Psoas muscle (tissue), 8 donors: ENCODE data around the gene KRT35. TPM values are rescaled to one million over a fixed set of nuclear protein-coding genes. Genes with fewer than 3 reads are reported as not detected.

ENCODE experiments used
- ATAC-seq, 4 donors: fragments of 200-7000 bp; cut with Tn5 transposase; one replicate each; pipeline ENCODE4 v1.9.1; 2020; ENCODE audit warnings: moderate library complexity in 3 of 4, mild to moderate bottlenecking in 2 of 4
- DNase-seq, 2 donors: peaks; one replicate each; pipeline ENCODE4 v3.0.0-alpha.2; 2020
- H3K27ac ChIP-seq: fragments of 200-600 bp; one replicate; pipeline ENCODE4 v1.8.0; 2022
- H3K27me3 ChIP-seq, 3 donors: fragments of 200-600 bp in 1 of 3; one replicate each; pipeline versions ENCODE4 v1.6.1 to v1.8.0; 2013 to 2022; ENCODE audit warnings: low read length in 2 of 3, mild to moderate bottlenecking in 2 of 3, moderate library complexity in 1 of 3; ENCODE audit not compliant: insufficient read depth in 3 of 3
- H3K36me3 ChIP-seq, 2 donors: fragments of 200-600 bp in 1 of 2; one replicate each; pipeline versions ENCODE4 v1.6.1 to v1.8.0; 2013 to 2022; ENCODE audit warnings: low read depth in 1 of 2, mild to moderate bottlenecking in 1 of 2, moderate library complexity in 1 of 2; ENCODE audit not compliant: insufficient read depth in 1 of 2
- H3K4me1 ChIP-seq: fragments of 200-600 bp; one replicate; pipeline ENCODE4 v1.8.0; 2022
- H3K4me3 ChIP-seq: fragments of 200-600 bp; one replicate; pipeline ENCODE4 v1.8.0; 2022; ENCODE audit warnings: mild to moderate bottlenecking
- H3K9me3 ChIP-seq: fragments of 200-600 bp; one replicate; pipeline ENCODE4 v1.8.0; 2022
- WGBS, 3 donors: extraction: QIAGEN DNeasy Blood & Tissue Kit; methylation state at CpG; one replicate each; pipeline versions ENCODE4 v1.1.6 to v1.1.7; 2013; 5-methylcytosine and 5-hydroxymethylcytosine counted together
- intact Hi-C, 2 donors: fragments of 100-400 bp; cut with DNase I; formaldehyde crosslinking; loops; one replicate each; pipeline versions ENCODE4 v1.11.0 to v1.14.2; 2022
- polyA plus RNA-seq, 3 donors: library from polyadenylated mRNA; stranded (reverse); fragments of 200-250 nt; gene quantifications; one replicate each; pipeline ENCODE4 v1.2.3, GENCODE V29; 2013
- total RNA-seq, 4 donors: library from RNA; stranded (reverse); fragmentation: NEBNext Ultra II Directional in 2 of 4; extraction: Animal tissue kit (Norgen Biotek cat#: 25700) in 2 of 4; gene quantifications; one replicate each; pipeline versions ENCODE4 v1.2.1 to v1.2.4, GENCODE V29; 2021 to 2023
- TF ChIP-seq, protein P1 (sequence below): fragments of 200-600 bp; IDR thresholded peaks from one replicate; pipeline ENCODE4 v1.8.0; 2022; ENCODE audit warnings: antibody characterized with exemption
- donor health status: healthy with polysubstance abuse.
- donor health status: DM: no; HTN: no; CAD: no; lungs with moderate emphysema.
- donor health status: Bipolar disorder and iron deficiency.
- donor health status: healthy.
- donor health status: DM: yes; HTN: yes; CAD: no.
- donor health status: DM: no; HTN: no; CAD: no.
- donor health status: DM: no; HTN: no; CAD: no.
- donor health status: DM: yes; HTN: yes; CAD: no.

KRT35 gene
- total and polyA plus RNA-seq, 7 donors, result not detected

DNA sequence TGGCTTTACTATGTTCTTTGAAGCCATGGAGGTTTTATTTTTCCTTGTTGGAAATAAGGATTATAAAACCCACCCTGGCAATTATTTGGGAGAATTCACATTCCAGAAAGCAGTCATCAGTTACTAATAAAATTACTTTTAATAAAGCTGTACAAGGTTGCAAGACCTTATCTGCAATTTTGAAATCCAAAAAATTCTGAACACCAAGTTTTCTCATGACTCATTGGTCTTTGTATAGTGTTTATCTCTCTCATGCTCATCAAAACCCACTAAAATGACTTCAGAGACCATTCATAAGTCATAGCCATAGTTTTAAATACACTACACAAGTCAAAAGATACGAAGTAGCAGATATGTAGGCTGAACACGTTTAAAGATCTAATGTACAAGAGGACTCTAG is 34.1 kb downstream of the KRT35 start:
- Histone ChIP-seq H3K36me3 (no peaks in the 10 kb centered on the region), H3K27me3 (peaks cover 0 to 3% (median 2%) of the 10 kb centered on the region in 3 donors), H3K27ac (no peak overlapping the region), H3K9me3 (no peaks in the 10 kb centered on the region), H3K4me3 (no peak overlapping the region), H3K4me1 (no peaks in the 10 kb centered on the region)
- 59 to 86% (median 76%) methylated on average over 2 of the region's 2 CpGs for WGBS, 3 donors
- no peak for DNase-seq
- intact Hi-C loops, result no loop called here
- no peak for ATAC-seq
- TF ChIP-seq, protein P1, sequence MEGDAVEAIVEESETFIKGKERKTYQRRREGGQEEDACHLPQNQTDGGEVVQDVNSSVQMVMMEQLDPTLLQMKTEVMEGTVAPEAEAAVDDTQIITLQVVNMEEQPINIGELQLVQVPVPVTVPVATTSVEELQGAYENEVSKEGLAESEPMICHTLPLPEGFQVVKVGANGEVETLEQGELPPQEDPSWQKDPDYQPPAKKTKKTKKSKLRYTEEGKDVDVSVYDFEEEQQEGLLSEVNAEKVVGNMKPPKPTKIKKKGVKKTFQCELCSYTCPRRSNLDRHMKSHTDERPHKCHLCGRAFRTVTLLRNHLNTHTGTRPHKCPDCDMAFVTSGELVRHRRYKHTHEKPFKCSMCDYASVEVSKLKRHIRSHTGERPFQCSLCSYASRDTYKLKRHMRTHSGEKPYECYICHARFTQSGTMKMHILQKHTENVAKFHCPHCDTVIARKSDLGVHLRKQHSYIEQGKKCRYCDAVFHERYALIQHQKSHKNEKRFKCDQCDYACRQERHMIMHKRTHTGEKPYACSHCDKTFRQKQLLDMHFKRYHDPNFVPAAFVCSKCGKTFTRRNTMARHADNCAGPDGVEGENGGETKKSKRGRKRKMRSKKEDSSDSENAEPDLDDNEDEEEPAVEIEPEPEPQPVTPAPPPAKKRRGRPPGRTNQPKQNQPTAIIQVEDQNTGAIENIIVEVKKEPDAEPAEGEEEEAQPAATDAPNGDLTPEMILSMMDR, result no peak

DNA sequence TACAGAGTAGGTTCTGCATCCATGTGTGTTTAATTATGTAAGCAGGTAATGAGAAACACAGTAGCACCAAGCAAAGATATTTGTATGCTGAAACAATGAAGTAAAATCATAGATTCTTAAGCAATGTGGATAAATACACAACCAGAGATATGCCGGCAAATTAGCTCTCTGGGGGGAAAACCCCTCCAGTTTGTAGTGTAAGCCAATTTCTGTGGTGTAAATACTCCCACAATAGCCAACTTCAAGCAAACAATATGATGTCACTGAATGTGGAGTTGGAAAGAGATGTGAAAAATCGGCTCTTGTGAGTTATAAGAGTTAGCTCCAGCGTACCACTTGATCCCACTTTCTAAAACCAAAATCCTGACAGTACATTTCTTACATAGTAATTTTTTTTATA is 36.3 kb downstream of the KRT35 start:
- Histone ChIP-seq H3K4me1 (no peaks in the 10 kb centered on the region), H3K9me3 (no peaks in the 10 kb centered on the region), H3K4me3 (no peak overlapping the region), H3K27ac (no peak overlapping the region), H3K36me3 (no peaks in the 10 kb centered on the region), H3K27me3 (peaks cover 0 to 3% (median 2%) of the 10 kb centered on the region in 3 donors)
- no peak for ATAC-seq
- TF ChIP-seq, protein P1, result no peak
- no peak for DNase-seq
- intact Hi-C loops, result no loop called here
- WGBS, 3 donors, result 56 to 72% (median 72%) methylated on average over 3 of the region's 3 CpGs

DNA sequence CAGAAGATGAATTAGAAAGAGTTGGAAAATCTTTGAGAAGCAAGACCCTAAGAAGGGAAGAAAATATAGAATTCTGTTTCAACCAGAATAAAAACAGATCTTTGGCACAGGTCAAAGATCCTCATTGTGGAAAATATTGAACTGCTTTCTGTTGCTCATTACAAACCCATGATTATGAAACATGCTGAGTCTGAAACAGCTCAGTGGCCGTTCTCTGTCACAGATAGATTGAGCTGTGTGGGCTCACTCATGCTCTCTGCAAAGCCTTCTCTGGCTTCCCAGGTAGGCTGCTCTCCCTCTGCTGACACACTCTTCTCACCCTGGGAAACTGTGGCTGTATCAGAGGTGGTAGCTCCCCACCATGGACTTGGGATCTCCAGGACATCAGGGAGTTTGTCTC is 36.8 kb downstream of the KRT35 start:
- H3K4me1 ChIP-seq, result no peaks in the 10 kb centered on the region
- H3K9me3 ChIP-seq, result no peaks in the 10 kb centered on the region
- H3K27ac ChIP-seq, result no peak overlapping the region
- DNase-seq (no peak), ATAC-seq (no peak)
- WGBS, 3 donors, result 65 to 75% (median 75%) methylated on average over 1 of the region's 1 CpG
- TF ChIP-seq, protein P1, result no peak
- peaks cover 0 to 3% (median 2%) of the 10 kb centered on the region in 3 donors for H3K27me3 ChIP-seq
- intact Hi-C loops, result no loop called here
- no peaks in the 10 kb centered on the region for H3K36me3 ChIP-seq
- H3K4me3 ChIP-seq, result no peak overlapping the region

DNA sequence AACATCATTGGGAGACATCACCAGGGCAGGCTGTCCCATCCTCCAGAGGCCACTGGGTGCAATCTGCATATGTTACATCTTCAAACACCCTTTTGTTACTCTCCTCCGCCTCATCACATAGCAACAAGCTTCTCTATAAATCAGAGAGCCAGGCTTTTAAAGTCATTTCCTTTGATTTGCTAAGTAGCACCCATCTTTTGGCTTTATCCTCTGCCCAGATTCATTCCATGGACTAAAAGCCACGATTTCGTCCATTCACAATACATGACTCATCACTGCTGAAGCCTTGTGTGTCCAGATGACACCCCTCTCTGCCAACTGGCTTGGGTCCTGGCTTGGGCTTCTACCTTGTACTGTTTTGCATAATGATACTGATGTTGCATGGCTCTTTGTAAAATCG is 38.2 kb downstream of the KRT35 start:
- no peaks in the 10 kb centered on the region for H3K36me3 ChIP-seq
- no peak for DNase-seq
- H3K4me3 ChIP-seq, result no peak overlapping the region
- H3K9me3 ChIP-seq, result no peaks in the 10 kb centered on the region
- intact Hi-C loops, result no loop called here
- no peak for ATAC-seq
- 57 to 64% (median 62%) methylated on average over 4 of the region's 4 CpGs for WGBS, 3 donors
- H3K27me3 ChIP-seq, result peaks cover 0 to 4% (median 3%) of the 10 kb centered on the region in 3 donors
- H3K4me1 ChIP-seq, result no peaks in the 10 kb centered on the region
- TF ChIP-seq, protein P1, result no peak
- H3K27ac ChIP-seq, result no peak overlapping the region

DNA sequence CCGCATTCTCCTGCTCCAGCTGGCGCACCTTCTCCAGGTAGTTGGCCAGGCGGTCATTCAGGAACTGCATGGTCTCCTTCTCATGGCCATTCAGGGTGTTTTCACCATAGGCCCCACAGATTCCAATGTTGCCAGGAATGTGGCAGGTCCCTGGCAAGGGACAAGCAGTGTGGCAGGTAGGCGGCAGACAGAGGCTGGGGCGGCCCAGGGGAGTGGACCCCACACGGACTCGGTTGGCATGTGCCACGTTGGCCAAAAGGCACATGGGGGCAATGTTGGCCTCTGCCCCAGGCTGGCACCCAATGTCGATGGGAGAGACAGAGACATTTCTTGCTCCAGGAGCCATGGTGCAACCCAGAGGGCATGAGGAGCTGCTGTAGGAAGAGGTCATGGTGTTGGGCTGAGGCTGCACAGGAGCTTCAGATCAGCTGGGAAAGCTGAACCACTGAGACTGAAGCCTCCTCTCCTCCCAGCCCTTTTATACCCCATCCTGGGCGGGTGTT is 40.4 kb downstream of the KRT35 start, which contains the start of gene KRT38:
KRT38 (minus strand) TSS at position 453 of the 503 bp plus-strand sequence; CDS start at position 391, 62 bp downstream.
- no peak within 1 kb of the TSS for H3K4me3 ChIP-seq
- intact Hi-C loops, result no loop called here
- DNase-seq (no peak), ATAC-seq (no peak)
- H3K27ac ChIP-seq, result no peak within 1 kb of the TSS
- no peaks in the 10 kb centered on the region for H3K36me3 ChIP-seq
- no peaks in the 10 kb centered on the region for H3K9me3 ChIP-seq
- H3K4me1 ChIP-seq, result no peaks in the 10 kb centered on the region
- TF ChIP-seq, protein P1, result no peak
- 89 to 94% (median 92%) methylated on average over 9 to 10 of the region's 10 CpGs for WGBS, 3 donors
- peaks cover 0 to 4% (median 3%) of the 10 kb centered on the region in 3 donors for H3K27me3 ChIP-seq
